Thyroid gland (tissue), 4 donors: Measurements from ENCODE around the gene KIF25. TPM values are rescaled to one million over a fixed set of nuclear protein-coding genes. Genes with fewer than 3 reads are reported as not detected.

Source experiments
- DNase-seq, 2 donors: peaks; one replicate each; pipeline ENCODE4 v3.0.0-alpha.2; 2019
- H3K27ac ChIP-seq, 3 donors: fragments of 200-600 bp; sonication (generic); 1 replicate in 2 of 3; 2 replicates in 1 of 3; pipeline ENCODE4 v1.5.1; 2016 to 2019; ENCODE audit warnings: mild to moderate bottlenecking in 1 of 3, moderate library complexity in 1 of 3
- H3K27me3 ChIP-seq: fragments of 200-600 bp; sonication (generic); one replicate; pipeline ENCODE4 v1.5.1; 2019
- H3K36me3 ChIP-seq, 2 donors: fragments of 200-600 bp; sonication (generic); one replicate each; pipeline ENCODE4 v1.5.1; 2016 to 2019
- H3K4me1 ChIP-seq, 2 donors: fragments of 200-600 bp; sonication (generic); one replicate each; pipeline ENCODE4 v1.5.1; 2017 to 2019
- H3K4me3 ChIP-seq, 3 donors: fragments of 200-600 bp; sonication (generic); replicated peaks in 1 of 3; 1 replicate in 2 of 3; 2 replicates in 1 of 3; pipeline ENCODE4 v1.5.1; 2016; ENCODE audit warnings: mild to moderate bottlenecking in 1 of 3
- H3K9me3 ChIP-seq: fragments of 200-600 bp; sonication (generic); one replicate; pipeline ENCODE4 v1.5.1; 2017
- POLR2A ChIP-seq, 2 donors: fragments of 450-650 bp; IDR thresholded peaks; one replicate each; pipeline ENCODE4 v1.6.1; 2017; ENCODE audit warnings: antibody characterized with exemption in 2 of 2, mild to moderate bottlenecking in 2 of 2, moderate library complexity in 1 of 2
- WGBS, 2 donors: methylation state at CpG; one replicate each; pipeline ENCODE4 v1.1.5; 2017; 5-methylcytosine and 5-hydroxymethylcytosine counted together
- intact Hi-C: fragments of 100-400 bp; cut with DNase I; formaldehyde crosslinking; loops from one replicate; pipeline ENCODE4 v1.15.1; 2023
- total RNA-seq, 4 donors: library from RNA; depleted of rRNA; stranded (reverse); fragments of >200 nt; gene quantifications; one replicate each; pipeline ENCODE4 v1.2.3, GENCODE V29; 2016
- TF ChIP-seq, protein P1 (sequence below), 6 experiments: fragments of 200-600 bp in 3 of 6; fragments of 450-650 bp in 3 of 6; sonication (generic) in 3 of 6; IDR thresholded peaks; one replicate each; pipeline ENCODE4 v1.5.1; 2016 to 2019; ENCODE audit warnings: antibody characterized with exemption in 6 of 6, mild to moderate bottlenecking in 2 of 6, inconsistent platforms in 1 of 6, moderate library complexity in 1 of 6

The KIF25 gene
- total RNA-seq, 4 donors from 2014 or later: not detected

DNA sequence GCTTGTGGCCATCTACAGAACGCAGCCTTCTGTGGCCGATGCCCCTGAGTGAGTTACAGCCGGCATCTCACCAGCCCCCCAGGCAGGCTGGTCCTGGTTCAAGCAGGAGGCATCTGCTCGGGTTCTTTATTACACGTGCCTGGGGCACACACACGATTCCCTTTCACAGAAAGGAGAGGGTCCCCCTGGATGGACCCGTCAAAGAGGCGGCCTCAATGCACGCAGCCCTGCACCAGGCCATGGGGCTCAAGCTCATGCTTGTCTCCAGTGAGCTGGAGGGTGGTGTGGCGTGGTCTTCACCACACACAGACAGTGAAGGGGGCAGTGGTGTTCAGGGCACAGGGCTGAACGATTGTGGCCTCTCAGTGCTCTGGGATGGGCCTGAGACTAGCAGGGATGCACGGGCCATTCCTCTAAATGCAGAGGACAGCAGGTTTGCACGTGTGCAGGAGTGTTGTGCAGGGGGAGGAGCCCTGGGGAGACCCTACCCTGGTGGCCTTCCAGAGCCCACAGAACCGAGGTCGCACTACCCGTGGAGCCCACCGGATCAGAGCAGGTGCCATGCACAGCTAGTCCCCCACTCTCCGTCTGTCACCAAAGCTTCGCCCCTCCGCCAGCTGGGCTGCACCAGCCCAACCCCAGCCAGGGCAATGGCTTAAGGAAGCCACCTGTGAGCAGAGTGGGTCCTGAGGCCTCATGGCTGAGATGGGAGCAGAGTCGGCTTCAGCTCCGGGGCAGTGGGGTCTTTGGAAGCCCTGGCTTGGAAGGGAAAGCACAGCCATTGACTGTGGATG, 58.4 kb downstream of the KIF25 start:
- DNase-seq: no peak
- Histone ChIP-seq H3K27ac (no peak overlapping the region), H3K36me3 (no peaks in the 10 kb centered on the region), H3K27me3 (no peaks in the 10 kb centered on the region), H3K9me3 (no peaks in the 10 kb centered on the region), H3K4me3 (no peak overlapping the region), H3K4me1 (peaks cover 0 to 12% of the 10 kb centered on the region in 2 donors)
- no peak for TF ChIP-seq POLR2A (IDR thresholded peaks at IDR 0.05)
- TF ChIP-seq, protein P1, sequence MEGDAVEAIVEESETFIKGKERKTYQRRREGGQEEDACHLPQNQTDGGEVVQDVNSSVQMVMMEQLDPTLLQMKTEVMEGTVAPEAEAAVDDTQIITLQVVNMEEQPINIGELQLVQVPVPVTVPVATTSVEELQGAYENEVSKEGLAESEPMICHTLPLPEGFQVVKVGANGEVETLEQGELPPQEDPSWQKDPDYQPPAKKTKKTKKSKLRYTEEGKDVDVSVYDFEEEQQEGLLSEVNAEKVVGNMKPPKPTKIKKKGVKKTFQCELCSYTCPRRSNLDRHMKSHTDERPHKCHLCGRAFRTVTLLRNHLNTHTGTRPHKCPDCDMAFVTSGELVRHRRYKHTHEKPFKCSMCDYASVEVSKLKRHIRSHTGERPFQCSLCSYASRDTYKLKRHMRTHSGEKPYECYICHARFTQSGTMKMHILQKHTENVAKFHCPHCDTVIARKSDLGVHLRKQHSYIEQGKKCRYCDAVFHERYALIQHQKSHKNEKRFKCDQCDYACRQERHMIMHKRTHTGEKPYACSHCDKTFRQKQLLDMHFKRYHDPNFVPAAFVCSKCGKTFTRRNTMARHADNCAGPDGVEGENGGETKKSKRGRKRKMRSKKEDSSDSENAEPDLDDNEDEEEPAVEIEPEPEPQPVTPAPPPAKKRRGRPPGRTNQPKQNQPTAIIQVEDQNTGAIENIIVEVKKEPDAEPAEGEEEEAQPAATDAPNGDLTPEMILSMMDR (IDR thresholded peaks at IDR 0.05): no peak
- intact Hi-C loops: no loop called here
- 91 to 96% methylated on average over 12 to 13 of the region's 22 CpGs for WGBS, 2 donors

DNA sequence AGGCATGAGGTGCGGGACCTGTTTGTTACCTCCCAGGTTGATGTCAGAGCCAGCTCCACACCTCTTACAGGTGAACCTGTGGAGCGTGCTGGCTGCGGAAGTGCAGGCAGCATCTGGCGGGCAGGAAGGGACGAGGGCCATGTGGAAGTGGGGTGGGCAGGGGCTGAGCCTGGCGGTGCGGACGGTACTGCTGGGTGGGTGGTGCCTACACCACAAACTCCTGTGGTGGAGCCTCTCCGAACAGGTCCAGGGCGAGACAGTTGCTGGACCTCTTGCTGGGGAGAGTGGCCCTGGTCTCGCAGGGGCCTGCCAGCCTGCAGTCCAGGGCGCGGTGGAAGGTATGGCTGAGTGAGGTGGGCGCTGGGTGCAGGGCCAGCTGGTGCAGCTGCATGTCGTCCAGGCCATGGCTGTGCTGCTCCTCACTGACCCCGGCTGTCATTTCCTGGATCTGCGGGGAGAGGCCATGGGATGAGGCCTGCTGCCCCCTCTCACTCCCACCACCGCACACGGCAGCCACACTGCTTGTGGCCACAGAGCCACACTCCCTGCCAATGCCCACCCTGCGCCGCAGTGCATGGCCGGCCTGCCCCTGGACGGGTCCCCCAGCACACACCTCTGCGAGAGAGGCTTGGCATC, 59.5 kb downstream of the KIF25 start:
- DNase-seq: no peak
- 94 to 96% methylated on average over 11 to 20 of the region's 24 CpGs for WGBS, 2 donors
- peaks cover 0 to 12% of the 10 kb centered on the region in 2 donors for H3K4me1 ChIP-seq
- H3K36me3 ChIP-seq: no peaks in the 10 kb centered on the region
- intact Hi-C loops: no loop called here
- no peaks in the 10 kb centered on the region for H3K27me3 ChIP-seq
- no peak overlapping the region for H3K27ac ChIP-seq
- TF ChIP-seq, protein P1 (IDR thresholded peaks at IDR 0.05): no peak
- TF ChIP-seq POLR2A (IDR thresholded peaks at IDR 0.05): no peak
- H3K4me3 ChIP-seq: no peak overlapping the region
- no peaks in the 10 kb centered on the region for H3K9me3 ChIP-seq

DNA sequence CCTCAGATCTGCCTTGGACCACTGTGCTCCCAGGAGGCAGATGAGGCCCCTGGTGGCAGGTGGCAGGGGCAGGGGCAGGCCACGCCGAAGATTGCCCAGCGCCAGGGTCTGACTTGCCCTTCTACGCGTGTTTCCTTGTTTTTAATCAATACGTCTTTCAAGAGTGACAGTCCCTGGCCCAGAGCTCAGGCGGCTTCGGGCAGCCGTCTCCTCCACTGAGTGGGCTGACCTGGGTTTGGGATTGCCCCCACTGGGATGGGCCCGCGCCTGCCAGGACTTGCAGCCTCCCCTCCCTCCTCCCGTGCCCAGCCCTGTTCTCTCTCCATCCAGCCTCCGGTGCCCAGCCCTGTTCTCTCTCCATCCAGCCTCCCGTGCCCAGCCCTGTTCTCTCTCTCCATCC, 60.4 kb downstream of the KIF25 start:
- intact Hi-C loops: no loop called here
- Histone ChIP-seq H3K36me3 (no peaks in the 10 kb centered on the region), H3K27ac (no peak overlapping the region), H3K4me1 (peaks cover 0 to 12% of the 10 kb centered on the region in 2 donors), H3K9me3 (no peaks in the 10 kb centered on the region), H3K27me3 (no peaks in the 10 kb centered on the region), H3K4me3 (no peak overlapping the region)
- no peak for DNase-seq
- WGBS, 2 donors: 95% methylated on average over 14 of the region's 14 CpGs
- TF ChIP-seq POLR2A (IDR thresholded peaks at IDR 0.05): no peak
- TF ChIP-seq, protein P1 (IDR thresholded peaks at IDR 0.05): no peak

DNA sequence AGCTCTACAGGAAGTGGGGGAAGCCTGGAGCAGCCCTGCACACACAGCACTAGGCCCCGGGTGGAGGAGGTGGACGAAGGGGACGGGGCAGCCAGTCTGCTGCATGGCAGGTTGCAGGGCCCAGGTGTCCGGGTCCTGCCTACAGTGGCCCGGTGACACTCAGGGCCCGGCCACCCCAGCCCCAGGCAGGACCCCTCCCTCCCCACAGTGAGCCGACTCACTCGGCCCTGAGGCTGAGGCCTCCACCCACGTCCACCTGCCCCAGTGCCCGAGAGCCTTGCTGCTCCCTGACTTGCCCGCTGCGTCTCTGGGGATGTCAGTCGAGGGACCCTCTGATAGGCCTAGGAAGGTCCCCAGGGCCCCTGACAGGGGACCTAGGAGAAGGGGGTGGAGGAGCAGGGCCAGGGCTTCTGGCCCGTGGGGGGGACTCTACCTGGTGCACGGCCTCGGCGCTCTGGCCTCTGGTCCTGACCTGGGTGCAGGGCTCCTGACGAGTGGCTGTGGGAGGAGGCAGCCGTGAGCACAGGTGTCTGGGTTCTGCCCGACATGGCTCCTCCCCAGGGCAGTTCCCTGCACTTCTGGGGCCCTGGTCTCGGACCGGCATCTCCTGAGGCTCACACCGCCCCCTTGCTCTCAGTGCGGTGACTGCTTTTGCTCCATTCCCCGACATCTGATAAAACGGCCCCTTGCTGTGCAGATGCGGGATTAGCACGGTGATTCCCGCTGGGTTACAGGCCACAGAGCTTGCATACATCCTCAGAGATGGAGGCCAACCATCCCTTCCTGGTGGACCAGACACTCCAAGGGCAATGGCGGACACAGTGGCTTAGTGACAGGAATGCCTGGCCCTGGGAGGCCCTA, 61.5 kb downstream of the KIF25 start:
- TF ChIP-seq, protein P1 (IDR thresholded peaks at IDR 0.05): no peak
- no peak for TF ChIP-seq POLR2A (IDR thresholded peaks at IDR 0.05)
- intact Hi-C loops: no loop called here
- no peak for DNase-seq
- no peak overlapping the region for H3K4me3 ChIP-seq
- 80 to 92% methylated on average over 19 to 20 of the region's 30 CpGs for WGBS, 2 donors
- no peaks in the 10 kb centered on the region for H3K36me3 ChIP-seq
- H3K27me3 ChIP-seq: no peaks in the 10 kb centered on the region
- no peak overlapping the region for H3K27ac ChIP-seq
- H3K4me1 ChIP-seq: peaks cover 0 to 11% of the 10 kb centered on the region in 2 donors
- no peaks in the 10 kb centered on the region for H3K9me3 ChIP-seq
